CD8-positive, alpha-beta memory T cell (primary cell): ENCODE measurements around the gene CDH15. TPM values are rescaled to one million over a fixed set of nuclear protein-coding genes. Genes with fewer than 3 reads are reported as not detected.

Experiments
- CTCF ChIA-PET: fragments of 350-600 bp; sonication (Branson Sonifier 250); formaldehyde crosslinking; loops from one replicate; lab custom pipeline; 2021; ENCODE audit warnings: antibody characterized with exemption; lab: Charles Lee
- POLR2A ChIA-PET: fragments of 350-600 bp; sonication (Branson Sonifier 250); formaldehyde crosslinking; loops from one replicate; lab custom pipeline; 2021; ENCODE audit warnings: antibody characterized with exemption; lab: Charles Lee
- DNase-seq, 5 donors: peaks; one replicate each; pipeline versions ENCODE4 v3.0.0 to v3.0.0-alpha.2; 2020 to 2022; ENCODE audit warnings: mixed read lengths in 1 of 5
- H3K27ac ChIP-seq: one replicate; pipeline ENCODE4 v1.7.0; 2013; ENCODE audit warnings: low read depth, mild to moderate bottlenecking, low read length, moderate library complexity
- H3K27me3 ChIP-seq: 2 replicates; pipeline ENCODE4 v1.7.0; 2013; ENCODE audit warnings: low read length, mild to moderate bottlenecking; ENCODE audit not compliant: insufficient read depth, poor library complexity, severe bottlenecking
- H3K36me3 ChIP-seq: 2 replicates; pipeline ENCODE4 v1.7.0; 2013; ENCODE audit warnings: mild to moderate bottlenecking, low read length, moderate library complexity; ENCODE audit not compliant: insufficient read depth
- H3K4me1 ChIP-seq: 2 replicates; pipeline ENCODE4 v1.7.0; 2013; ENCODE audit warnings: mild to moderate bottlenecking, low read length, moderate library complexity; ENCODE audit not compliant: insufficient read depth
- H3K4me3 ChIP-seq: 2 replicates; pipeline ENCODE4 v1.7.0; 2013; ENCODE audit warnings: mild to moderate bottlenecking, low read length
- H3K9me3 ChIP-seq: 2 replicates; pipeline ENCODE4 v1.7.0; 2013; ENCODE audit warnings: mild to moderate bottlenecking, low read length
- H3K27ac Mint-ChIP-seq, 8 donors: one replicate each; pipeline ENCODE4 v1.8.0; 2020 to 2021; ENCODE audit warnings: mixed read lengths in 8 of 8, mild to moderate bottlenecking in 6 of 8, inconsistent platforms in 3 of 8, moderate library complexity in 3 of 8
- H3K27me3 Mint-ChIP-seq, 2 donors: one replicate each; pipeline ENCODE4 v1.8.0; 2020 to 2021; ENCODE audit warnings: mixed read lengths in 2 of 2, mild to moderate bottlenecking in 1 of 2, moderate library complexity in 1 of 2
- H3K36me3 Mint-ChIP-seq, 3 donors: one replicate each; pipeline ENCODE4 v1.8.0; 2020 to 2021; ENCODE audit warnings: mixed read lengths in 3 of 3, inconsistent platforms in 1 of 3, mild to moderate bottlenecking in 1 of 3
- H3K4me1 Mint-ChIP-seq, 3 donors: one replicate each; pipeline ENCODE4 v1.8.0; 2020 to 2021; ENCODE audit warnings: mixed read lengths in 3 of 3, inconsistent platforms in 1 of 3, mild to moderate bottlenecking in 1 of 3
- H3K4me3 Mint-ChIP-seq, 7 donors: one replicate each; pipeline ENCODE4 v1.8.0; 2020 to 2021; ENCODE audit warnings: mixed read lengths in 7 of 7, mild to moderate bottlenecking in 6 of 7, moderate library complexity in 4 of 7, inconsistent platforms in 2 of 7
- H3K9me3 Mint-ChIP-seq, 5 donors: one replicate each; pipeline ENCODE4 v1.8.0; 2020 to 2022; ENCODE audit warnings: mixed read lengths in 5 of 5, mild to moderate bottlenecking in 3 of 5, moderate library complexity in 2 of 5, inconsistent platforms in 1 of 5
- polyA plus RNA-seq: library from polyadenylated mRNA; unstranded; fragments of 300-500 nt; fragmentation: Illumina TruSeq; gene quantifications from one replicate; pipeline ENCODE4 v1.2.3, GENCODE V29; 2021
- total RNA-seq, 2 experiments: library from RNA; stranded (reverse); gene quantifications; one replicate each; pipeline ENCODE4 v1.2.3, GENCODE V29; 2021

The CDH15 gene
- total and polyA plus RNA-seq, 3 experiments from 2014 or later: not detected

GRCh38 chr16:89174877-89175276 is 3.3 kb downstream of the CDH15 start:
- no peaks in the 10 kb centered on the region for H3K9me3 Mint-ChIP-seq
- no peak overlapping the region for H3K27ac ChIP-seq
- no peaks in the 10 kb centered on the region for H3K9me3 ChIP-seq
- no peak overlapping the region for H3K27ac Mint-ChIP-seq
- peaks cover 12% of the 10 kb centered on the region for H3K4me1 ChIP-seq
- DNase-seq: no peak
- ChIA-PET POLR2A (no interaction called here), CTCF (no interaction called here)
- H3K4me3 Mint-ChIP-seq: no peak overlapping the region
- H3K36me3 ChIP-seq: no peaks in the 10 kb centered on the region
- peaks cover 6 to 15% (median 8%) of the 10 kb centered on the region in 3 donors for H3K4me1 Mint-ChIP-seq
- no peaks in the 10 kb centered on the region for H3K27me3 ChIP-seq
- no peak overlapping the region for H3K4me3 ChIP-seq
- H3K27me3 Mint-ChIP-seq: no peaks in the 10 kb centered on the region
- H3K36me3 Mint-ChIP-seq: no peaks in the 10 kb centered on the region

GRCh38 chr16:89175280-89176146 is 4.0 kb downstream of the CDH15 start:
- no peak for DNase-seq
- ChIA-PET POLR2A (interaction anchor here (0.6 kb wide), 1 partner anchor 426 kb away, joined by 3 read pairs; no protein-coding TSS in a partner anchor), CTCF (no interaction called here)
- Mint-ChIP-seq H3K27ac (no peak overlapping the region), H3K4me3 (no peak overlapping the region), H3K36me3 (no peaks in the 10 kb centered on the region), H3K27me3 (no peaks in the 10 kb centered on the region), H3K9me3 (no peaks in the 10 kb centered on the region), H3K4me1 (peaks cover 5 to 10% (median 5%) of the 10 kb centered on the region in 3 donors)
- peaks cover 6% of the 10 kb centered on the region for H3K4me1 ChIP-seq
- H3K36me3 ChIP-seq: no peaks in the 10 kb centered on the region
- H3K27me3 ChIP-seq: no peaks in the 10 kb centered on the region
- no peak overlapping the region for H3K27ac ChIP-seq
- no peaks in the 10 kb centered on the region for H3K9me3 ChIP-seq
- H3K4me3 ChIP-seq: no peak overlapping the region

- CTCF ChIA-PET: no interaction called here
- H3K4me1 ChIP-seq: no peaks in the 10 kb centered on the region
- H3K9me3 Mint-ChIP-seq: no peaks in the 10 kb centered on the region
- H3K4me3 Mint-ChIP-seq: no peak overlapping the region
- no peak overlapping the region for H3K4me3 ChIP-seq
- no peak overlapping the region for H3K27ac Mint-ChIP-seq
- H3K4me1 Mint-ChIP-seq: peaks cover 0 to 5% (median 0%) of the 10 kb centered on the region in 3 donors
- H3K27ac ChIP-seq: no peak overlapping the region
- H3K36me3 ChIP-seq: no peaks in the 10 kb centered on the region
- H3K36me3 Mint-ChIP-seq: no peaks in the 10 kb centered on the region
- H3K27me3 Mint-ChIP-seq: no peaks in the 10 kb centered on the region
- POLR2A ChIA-PET: no interaction called here
- H3K9me3 ChIP-seq: no peaks in the 10 kb centered on the region
- no peak for DNase-seq
- no peaks in the 10 kb centered on the region for H3K27me3 ChIP-seq
These were observed 4.7 kb downstream of the CDH15 start for GRCh38 chr16:89176147-89176690.

GRCh38 chr16:89176717-89177116 is 5.2 kb downstream of the CDH15 start:
- no peak overlapping the region for H3K4me3 Mint-ChIP-seq
- DNase-seq: no peak
- Histone ChIP-seq H3K9me3 (no peaks in the 10 kb centered on the region), H3K4me3 (no peak overlapping the region), H3K4me1 (no peaks in the 10 kb centered on the region), H3K27ac (no peak overlapping the region), H3K36me3 (no peaks in the 10 kb centered on the region), H3K27me3 (no peaks in the 10 kb centered on the region)
- ChIA-PET CTCF (no interaction called here), POLR2A (no interaction called here)
- no peaks in the 10 kb centered on the region for H3K9me3 Mint-ChIP-seq
- no peaks in the 10 kb centered on the region for H3K27me3 Mint-ChIP-seq
- no peaks in the 10 kb centered on the region for H3K36me3 Mint-ChIP-seq
- H3K4me1 Mint-ChIP-seq: peaks cover 0 to 5% (median 0%) of the 10 kb centered on the region in 3 donors
- no peak overlapping the region for H3K27ac Mint-ChIP-seq

- H3K36me3 Mint-ChIP-seq: no peaks in the 10 kb centered on the region
- H3K27ac Mint-ChIP-seq: no peak overlapping the region
- CTCF ChIA-PET: no interaction called here
- H3K27me3 Mint-ChIP-seq: no peaks in the 10 kb centered on the region
- Histone ChIP-seq H3K9me3 (no peaks in the 10 kb centered on the region), H3K36me3 (no peaks in the 10 kb centered on the region), H3K27me3 (no peaks in the 10 kb centered on the region), H3K27ac (no peak overlapping the region), H3K4me3 (no peak overlapping the region), H3K4me1 (no peaks in the 10 kb centered on the region)
- POLR2A ChIA-PET: no interaction called here
- H3K4me3 Mint-ChIP-seq: no peak overlapping the region
- DNase-seq: no peak
- peaks cover 0 to 4% (median 0%) of the 10 kb centered on the region in 3 donors for H3K4me1 Mint-ChIP-seq
- no peaks in the 10 kb centered on the region for H3K9me3 Mint-ChIP-seq
These were observed 6.0 kb downstream of the CDH15 start for GRCh38 chr16:89177501-89177900.

- H3K27me3 Mint-ChIP-seq: no peaks in the 10 kb centered on the region
- H3K36me3 Mint-ChIP-seq: no peaks in the 10 kb centered on the region
These were observed 7.1 kb downstream of the CDH15 start for GRCh38 chr16:89178453-89179147.

GRCh38 chr16:89179148-89179484 is 7.6 kb downstream of the CDH15 start:
- Histone ChIP-seq H3K9me3 (no peaks in the 10 kb centered on the region), H3K36me3 (no peaks in the 10 kb centered on the region), H3K4me3 (no peak overlapping the region), H3K27me3 (no peaks in the 10 kb centered on the region), H3K27ac (no peak overlapping the region), H3K4me1 (no peaks in the 10 kb centered on the region)
- ChIA-PET POLR2A (no interaction called here), CTCF (no interaction called here)
- no peak for DNase-seq
- H3K4me3 Mint-ChIP-seq: no peak overlapping the region
- H3K27me3 Mint-ChIP-seq: no peaks in the 10 kb centered on the region
- no peaks in the 10 kb centered on the region for H3K36me3 Mint-ChIP-seq
- no peak overlapping the region for H3K27ac Mint-ChIP-seq
- no peaks in the 10 kb centered on the region for H3K9me3 Mint-ChIP-seq
- peaks cover 0 to 3% (median 0%) of the 10 kb centered on the region in 3 donors for H3K4me1 Mint-ChIP-seq

More at GRCh38 chr16:89178453-89179147, 7.1 kb downstream of the CDH15 start:
- Histone ChIP-seq H3K9me3 (no peaks in the 10 kb centered on the region), H3K27ac (no peak overlapping the region), H3K27me3 (no peaks in the 10 kb centered on the region), H3K36me3 (no peaks in the 10 kb centered on the region), H3K4me3 (no peak overlapping the region), H3K4me1 (no peaks in the 10 kb centered on the region)
- POLR2A ChIA-PET: no interaction called here
- no peak overlapping the region for H3K4me3 Mint-ChIP-seq
- CTCF ChIA-PET: no interaction called here
- peaks cover 0 to 3% (median 0%) of the 10 kb centered on the region in 3 donors for H3K4me1 Mint-ChIP-seq
- no peak for DNase-seq
- no peak overlapping the region for H3K27ac Mint-ChIP-seq
- H3K9me3 Mint-ChIP-seq: no peaks in the 10 kb centered on the region

GRCh38 chr16:89179656-89180315 is 8.2 kb downstream of the CDH15 start:
- no peak for DNase-seq
- Mint-ChIP-seq H3K36me3 (no peaks in the 10 kb centered on the region), H3K27ac (no peak overlapping the region), H3K9me3 (no peaks in the 10 kb centered on the region), H3K4me1 (peaks cover 0 to 3% (median 0%) of the 10 kb centered on the region in 3 donors), H3K27me3 (peaks cover 0 to 2% of the 10 kb centered on the region in 2 donors), H3K4me3 (no peak overlapping the region)
- CTCF ChIA-PET: no interaction called here
- H3K9me3 ChIP-seq: no peaks in the 10 kb centered on the region
- H3K36me3 ChIP-seq: no peaks in the 10 kb centered on the region
- POLR2A ChIA-PET: no interaction called here
- H3K4me3 ChIP-seq: no peak overlapping the region
- H3K27ac ChIP-seq: no peak overlapping the region
- H3K4me1 ChIP-seq: no peaks in the 10 kb centered on the region
- H3K27me3 ChIP-seq: no peaks in the 10 kb centered on the region
